Activated CD4-positive, alpha-beta memory T cell treated with anti-CD3 and anti-CD28 coated beads for 36 hours (primary cell): ENCODE results near the gene KPNA5. TPM values are rescaled to one million over a fixed set of nuclear protein-coding genes. Genes with fewer than 3 reads are reported as not detected.
"Not testable (repeated sequence)": the region's sequence is repeated elsewhere in the genome, so short reads cannot be mapped to it uniquely, and the experiment has no call there.

Experiments
- CTCF ChIA-PET: fragments of 350-600 bp; sonication (Branson Sonifier 250); formaldehyde crosslinking; loops from one replicate; lab custom pipeline; 2021; ENCODE audit warnings: antibody characterized with exemption, inconsistent platforms; lab: Charles Lee
- POLR2A ChIA-PET: fragments of 350-600 bp; sonication (Branson Sonifier 250); formaldehyde crosslinking; loops from one replicate; lab custom pipeline; 2021; ENCODE audit warnings: antibody characterized with exemption; lab: Charles Lee
- DNase-seq: peaks from one replicate; pipeline ENCODE4 v3.0.0-alpha.2; 2020
- H3K27ac Mint-ChIP-seq: one replicate; pipeline ENCODE4 v1.8.0; 2021; ENCODE audit warnings: mixed read lengths
- H3K27me3 Mint-ChIP-seq: one replicate; pipeline ENCODE4 v1.8.0; 2021; ENCODE audit warnings: mixed read lengths
- H3K36me3 Mint-ChIP-seq: one replicate; pipeline ENCODE4 v1.8.0; 2021; ENCODE audit warnings: mixed read lengths
- H3K4me1 Mint-ChIP-seq: one replicate; pipeline ENCODE4 v1.8.0; 2021; ENCODE audit warnings: low read depth, mixed read lengths
- H3K4me3 Mint-ChIP-seq: one replicate; pipeline ENCODE4 v1.8.0; 2021; ENCODE audit warnings: mild to moderate bottlenecking, mixed read lengths
- H3K9me3 Mint-ChIP-seq: one replicate; pipeline ENCODE4 v1.8.0; 2021; ENCODE audit warnings: mixed read lengths
- intact Hi-C: fragments of 100-400 bp; cut with micrococcal nuclease; formaldehyde crosslinking; loops from one replicate; pipeline ENCODE4 v1.15.1; 2023
- total RNA-seq, 2 experiments: library from RNA; stranded (reverse); gene quantifications; one replicate each; pipeline ENCODE4 v1.2.3, GENCODE V29; 2021

The KPNA5 gene
- total RNA-seq, 2 experiments from 2014 or later, result 10.0 to 10.2 TPM

- H3K4me3 Mint-ChIP-seq, DNase-seq, H3K27ac Mint-ChIP-seq, POLR2A ChIA-PET, H3K9me3 Mint-ChIP-seq, intact Hi-C loops, CTCF ChIA-PET, H3K4me1 Mint-ChIP-seq, H3K27me3 Mint-ChIP-seq: not testable (repeated sequence)
- peaks cover 17% of the 10 kb centered on the region for H3K36me3 Mint-ChIP-seq
Measured at GRCh38 chr6:116703888-116704287, 22.9 kb downstream of the KPNA5 start.

- ChIA-PET CTCF (no interaction called here), POLR2A (no interaction called here)
- H3K36me3 Mint-ChIP-seq, result peaks cover 14% of the 10 kb centered on the region
Measured at GRCh38 chr6:116705917-116706316, 24.9 kb downstream of the KPNA5 start.

GRCh38 chr6:116714296-116714695, 33.3 kb downstream of the KPNA5 start:
- no peak overlapping the region for H3K4me3 Mint-ChIP-seq
- H3K27me3 Mint-ChIP-seq, result no peaks in the 10 kb centered on the region
- no peak for DNase-seq
- H3K9me3 Mint-ChIP-seq, result no peaks in the 10 kb centered on the region
- H3K36me3 Mint-ChIP-seq, result peaks cover 32% of the 10 kb centered on the region
- peaks cover 8% of the 10 kb centered on the region for H3K4me1 Mint-ChIP-seq
- no peak overlapping the region for H3K27ac Mint-ChIP-seq
- POLR2A ChIA-PET, result no interaction called here
- CTCF ChIA-PET, result no interaction called here
- intact Hi-C loops, result no loop called here

More at GRCh38 chr6:116705917-116706316, 24.9 kb downstream of the KPNA5 start:
- peaks cover 4% of the 10 kb centered on the region for H3K4me1 Mint-ChIP-seq
- H3K27me3 Mint-ChIP-seq, result no peaks in the 10 kb centered on the region
- no peak overlapping the region for H3K4me3 Mint-ChIP-seq
- DNase-seq, result no peak
- intact Hi-C loops, result no loop called here
- H3K27ac Mint-ChIP-seq, result no peak overlapping the region
- H3K9me3 Mint-ChIP-seq, result no peaks in the 10 kb centered on the region

GRCh38 chr6:116714761-116715160, 33.8 kb downstream of the KPNA5 start:
- CTCF ChIA-PET, result no interaction called here
- Mint-ChIP-seq H3K27me3 (no peaks in the 10 kb centered on the region), H3K36me3 (peaks cover 33% of the 10 kb centered on the region), H3K4me1 (peaks cover 8% of the 10 kb centered on the region), H3K27ac (no peak overlapping the region), H3K9me3 (no peaks in the 10 kb centered on the region), H3K4me3 (no peak overlapping the region)
- POLR2A ChIA-PET, result no interaction called here
- no peak for DNase-seq
- intact Hi-C loops, result no loop called here

GRCh38 chr6:116726947-116727346, 45.9 kb downstream of the KPNA5 start:
- Mint-ChIP-seq H3K27ac (no peak overlapping the region), H3K4me1 (no peaks in the 10 kb centered on the region), H3K9me3 (no peaks in the 10 kb centered on the region), H3K4me3 (no peak overlapping the region), H3K36me3 (peaks cover 46% of the 10 kb centered on the region), H3K27me3 (no peaks in the 10 kb centered on the region)
- intact Hi-C loops, result no loop called here
- CTCF ChIA-PET, result no interaction called here
- no peak for DNase-seq
- POLR2A ChIA-PET, result no interaction called here

GRCh38 chr6:116730513-116730912, 49.5 kb downstream of the KPNA5 start:
- Mint-ChIP-seq H3K9me3 (peaks cover 3% of the 10 kb centered on the region), H3K36me3 (peaks cover 42% of the 10 kb centered on the region), H3K4me1 (no peaks in the 10 kb centered on the region), H3K4me3 (no peak overlapping the region), H3K27me3 (no peaks in the 10 kb centered on the region), H3K27ac (no peak overlapping the region)
- POLR2A ChIA-PET, result no interaction called here
- intact Hi-C loops, result no loop called here
- no peak for DNase-seq
- CTCF ChIA-PET, result no interaction called here

GRCh38 chr6:116737004-116737403, 56.0 kb downstream of the KPNA5 start:
- Mint-ChIP-seq H3K9me3 (peaks cover 44% of the 10 kb centered on the region), H3K4me1 (no peaks in the 10 kb centered on the region), H3K4me3 (no peak overlapping the region), H3K27ac (no peak overlapping the region), H3K27me3 (no peaks in the 10 kb centered on the region), H3K36me3 (peaks cover 35% of the 10 kb centered on the region)
- CTCF ChIA-PET, result no interaction called here
- POLR2A ChIA-PET, result no interaction called here
- intact Hi-C loops, result no loop called here
- DNase-seq, result no peak

GRCh38 chr6:116740486-116740885, 59.5 kb downstream of the KPNA5 start:
- DNase-seq, H3K4me3 Mint-ChIP-seq, intact Hi-C loops, H3K4me1 Mint-ChIP-seq, H3K27me3 Mint-ChIP-seq, CTCF ChIA-PET, POLR2A ChIA-PET, H3K27ac Mint-ChIP-seq: not testable (repeated sequence)
- peaks cover 21% of the 10 kb centered on the region for H3K36me3 Mint-ChIP-seq
- H3K9me3 Mint-ChIP-seq, result peaks cover 56% of the 10 kb centered on the region

- Mint-ChIP-seq H3K27ac (no peak overlapping the region), H3K4me1 (no peaks in the 10 kb centered on the region), H3K9me3 (peaks cover 51% of the 10 kb centered on the region), H3K4me3 (no peak overlapping the region), H3K36me3 (peaks cover 14% of the 10 kb centered on the region), H3K27me3 (no peaks in the 10 kb centered on the region)
- CTCF ChIA-PET, result no interaction called here
- intact Hi-C loops, result no loop called here
- no peak for DNase-seq
- POLR2A ChIA-PET, result no interaction called here
Measured at GRCh38 chr6:116741571-116741970, 60.6 kb downstream of the KPNA5 start.

GRCh38 chr6:116745176-116745575, 64.2 kb downstream of the KPNA5 start:
- POLR2A ChIA-PET, result no interaction called here
- CTCF ChIA-PET, result no interaction called here
- H3K4me1 Mint-ChIP-seq, result no peaks in the 10 kb centered on the region
- H3K36me3 Mint-ChIP-seq, result no peaks in the 10 kb centered on the region
- H3K27me3 Mint-ChIP-seq, result no peaks in the 10 kb centered on the region
- intact Hi-C loops, result no loop called here
- no peak overlapping the region for H3K27ac Mint-ChIP-seq
- peaks cover 30% of the 10 kb centered on the region for H3K9me3 Mint-ChIP-seq
- no peak for DNase-seq
- no peak overlapping the region for H3K4me3 Mint-ChIP-seq

GRCh38 chr6:116761779-116762178, 80.8 kb downstream of the KPNA5 start:
- POLR2A ChIA-PET, result no interaction called here
- CTCF ChIA-PET, result no interaction called here
- no peaks in the 10 kb centered on the region for H3K36me3 Mint-ChIP-seq
- peaks cover 9% of the 10 kb centered on the region for H3K4me1 Mint-ChIP-seq
- intact Hi-C loops, result no loop called here
- no peak overlapping the region for H3K27ac Mint-ChIP-seq
- H3K27me3 Mint-ChIP-seq, result peaks cover 31% of the 10 kb centered on the region
- H3K4me3 Mint-ChIP-seq, result no peak overlapping the region
- no peak for DNase-seq
- no peaks in the 10 kb centered on the region for H3K9me3 Mint-ChIP-seq

- intact Hi-C loops, result no loop called here
- Mint-ChIP-seq H3K36me3 (no peaks in the 10 kb centered on the region), H3K9me3 (no peaks in the 10 kb centered on the region), H3K27ac (no peak overlapping the region), H3K4me3 (no peak overlapping the region), H3K4me1 (peaks cover 9% of the 10 kb centered on the region), H3K27me3 (peaks cover 33% of the 10 kb centered on the region)
- POLR2A ChIA-PET, result no interaction called here
- CTCF ChIA-PET, result no interaction called here
- DNase-seq, result no peak
Measured at GRCh38 chr6:116762235-116762634, 81.2 kb downstream of the KPNA5 start.

- Mint-ChIP-seq H3K27ac (no peak overlapping the region), H3K4me1 (peaks cover 9% of the 10 kb centered on the region), H3K4me3 (no peak overlapping the region), H3K27me3 (peaks cover 33% of the 10 kb centered on the region), H3K36me3 (no peaks in the 10 kb centered on the region), H3K9me3 (no peaks in the 10 kb centered on the region)
- ChIA-PET POLR2A (no interaction called here), CTCF (interaction anchor here (0.6 kb wide), 1 partner anchor 643 kb away, joined by 3 read pairs; no protein-coding TSS in a partner anchor)
- no peak for DNase-seq
- intact Hi-C loops, result no loop called here
Measured at GRCh38 chr6:116763048-116763447, 82.0 kb downstream of the KPNA5 start.
